Right ventricle myocardium superior (tissue), 1 donor: ENCODE measurements around the gene FABP1. TPM values are rescaled to one million over a fixed set of nuclear protein-coding genes. Genes with fewer than 3 reads are reported as not detected.
A peak's percentile ranks its signal among the peaks of the same experiment; 100 is the strongest.

ENCODE experiments used
- ATAC-seq: fragments of 200-7000 bp; cut with Tn5 transposase; one replicate; pipeline ENCODE4 v1.9.1; 2020; ENCODE audit warnings: mild to moderate bottlenecking; ENCODE audit not compliant: poor library complexity
- DNase-seq: peaks from one replicate; pipeline ENCODE4 v3.0.0-alpha.2; 2020
- intact Hi-C: fragments of 100-400 bp; cut with DNase I; formaldehyde crosslinking; loops from one replicate; pipeline ENCODE4 v1.11.2; 2022
- microRNA-seq: library from miRNA; unstranded; fragments of <30 nt; microRNA quantifications from one replicate; pipeline ENCODE4 v1.2.0, GENCODE V29; 2020
- total RNA-seq: library from RNA; stranded (reverse); fragmentation: NEBNext Ultra II Directional; extraction: Animal tissue kit (Norgen Biotek cat#: 25700); gene quantifications from one replicate; pipeline ENCODE4 v1.2.1, GENCODE V29; 2021
- donor health status: DM: no; HTN: yes; CAD: no; lungs with severe emphysema.

FABP1 gene
- total RNA-seq, 1 donor from 2014 or later, result not detected

GRCh38 chr2:88090446-88091283 lies 37.2 kb downstream of the FABP1 start:
- ATAC-seq, result no peak
- intact Hi-C loops, result no loop called here
- DNase-seq, result no peak

- DNase-seq (no peak), ATAC-seq (no peak)
Measured at GRCh38 chr2:88088999-88089398, 38.9 kb downstream of the FABP1 start.

GRCh38 chr2:88087763-88088162 lies 40.1 kb downstream of the FABP1 start:
- no peak for DNase-seq
- intact Hi-C loops, result no loop called here
- ATAC-seq, result no peak

More at GRCh38 chr2:88088999-88089398, 38.9 kb downstream of the FABP1 start:
- intact Hi-C loops, result no loop called here

GRCh38 chr2:88087073-88087472 lies 40.8 kb downstream of the FABP1 start:
- ATAC-seq (no peak), DNase-seq (no peak)
- intact Hi-C loops, result no loop called here

- ATAC-seq (no peak), DNase-seq (no peak)
- intact Hi-C loops, result no loop called here
Measured at GRCh38 chr2:88086401-88086800, 41.5 kb downstream of the FABP1 start.

- ATAC-seq (no peak), DNase-seq (no peak)
- intact Hi-C loops, result no loop called here
Measured at GRCh38 chr2:88085602-88086001, 42.3 kb downstream of the FABP1 start.

- no peak for ATAC-seq
- no peak for DNase-seq
- intact Hi-C loops, result no loop called here
Measured at GRCh38 chr2:88085099-88085498, 42.8 kb downstream of the FABP1 start.

- no peak for ATAC-seq
- DNase-seq, result no peak
- intact Hi-C loops, result no loop called here
Measured at GRCh38 chr2:88082781-88083180, 45.1 kb downstream of the FABP1 start.

- peak; percentile 28 for ATAC-seq
- intact Hi-C loops, result no loop called here
- DNase-seq, result no peak
Measured at GRCh38 chr2:88081924-88082608, 45.8 kb downstream of the FABP1 start.

GRCh38 chr2:88080545-88080944 lies 47.3 kb downstream of the FABP1 start:
- DNase-seq (no peak), ATAC-seq (peak; percentile 6)
- intact Hi-C loops, result no loop called here

GRCh38 chr2:88078643-88079172 lies 49.2 kb downstream of the FABP1 start:
- no peak for ATAC-seq
- DNase-seq, result no peak
- intact Hi-C loops, result no loop called here

GRCh38 chr2:88077080-88077479 lies 50.8 kb downstream of the FABP1 start:
- intact Hi-C loops, result no loop called here
- ATAC-seq (peak; percentile 82), DNase-seq (peak; percentile 65)

GRCh38 chr2:88074854-88075292 lies 53.0 kb downstream of the FABP1 start:
- no peak for ATAC-seq
- no peak for DNase-seq
- intact Hi-C loops, result no loop called here

GRCh38 chr2:88074150-88074549 lies 53.7 kb downstream of the FABP1 start:
- DNase-seq (no peak), ATAC-seq (peak; percentile 41)
- intact Hi-C loops, result no loop called here

Small RNA genes lying within 50 kb of the gene (microRNA-seq; reads per million reads assigned to microRNA genes)
- not detected for gene MIR4780

Other genes with a start within 250 kb of the FABP1 start
- not detected for gene RNU2-63P, start 111.5 kb downstream of the FABP1 start, total RNA-seq
- 22.8 TPM for gene KRCC1, start 72.3 kb downstream of the FABP1 start, total RNA-seq
- gene SMYD1, start 60.2 kb downstream of the FABP1 start, total RNA-seq, result 468 TPM
- gene THNSL2, start 42.3 kb upstream of the FABP1 start, total RNA-seq, result 27.4 TPM